GM18505 (cell line): ENCODE data around the gene TMEM259.

Experiments
- ATAC-seq: cut with Tn5 transposase; IDR thresholded peaks from one replicate; pipeline ENCODE4 v1.9.1; 2021; ENCODE audit not compliant: unreplicated experiment
- POLR2A ChIP-seq: IDR thresholded peaks from 4 replicates; pipeline ENCODE4 v1.6.1; 2011; ENCODE audit warnings: borderline replicate concordance; ENCODE audit not compliant: insufficient read depth, insufficient read length; ENCODE audit errors: extremely low read depth

Gene TMEM259

GRCh38 chr19:992670-993055 is 28.3 kb downstream of the TMEM259 start:
- no peak for TF ChIP-seq POLR2A
- no peak for ATAC-seq

GRCh38 chr19:991932-992669 is 28.8 kb downstream of the TMEM259 start:
- no peak for ATAC-seq
- TF ChIP-seq POLR2A: no peak

DNA sequence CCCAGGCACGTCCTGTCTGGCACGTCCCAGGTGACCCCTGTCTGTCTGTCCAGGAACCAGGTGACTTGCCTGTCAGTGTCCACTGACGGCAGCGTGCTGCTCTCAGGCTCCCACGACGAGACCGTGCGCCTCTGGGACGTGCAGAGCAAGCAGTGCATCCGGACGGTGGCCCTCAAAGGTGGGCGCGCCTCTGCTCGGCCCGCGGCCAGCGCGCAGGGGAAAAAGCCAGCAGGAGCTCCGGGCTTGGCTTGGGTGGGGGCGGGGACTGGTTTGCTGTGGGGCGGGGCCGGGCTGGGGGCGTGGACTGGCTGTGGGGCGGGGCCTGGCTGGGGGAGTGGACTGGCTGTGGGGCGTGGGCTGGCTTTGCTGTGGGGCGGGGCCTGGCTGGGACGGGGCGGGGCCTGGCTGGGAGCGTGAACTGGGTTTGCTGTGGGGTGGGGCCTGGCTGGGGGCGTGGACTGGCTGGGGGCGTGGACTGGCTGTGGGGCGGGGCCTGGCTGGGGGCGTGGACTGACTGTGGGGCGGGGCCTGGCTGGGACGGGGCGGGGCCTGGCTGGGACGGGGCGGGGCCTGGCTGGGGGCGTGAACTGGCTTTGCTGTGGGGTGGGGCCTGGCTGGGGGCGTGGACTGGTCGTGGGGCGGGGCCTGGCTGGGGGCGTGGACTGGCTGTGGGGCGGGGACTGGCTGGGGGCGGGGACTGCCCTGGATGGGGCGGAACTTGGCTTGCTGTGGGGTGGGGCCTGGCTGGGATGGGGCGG is 29.6 kb downstream of the TMEM259 start:
- no peak for TF ChIP-seq POLR2A
- no peak for ATAC-seq

GRCh38 chr19:990746-991145 is 30.2 kb downstream of the TMEM259 start:
- no peak for TF ChIP-seq POLR2A
- ATAC-seq: no peak

- no peak for TF ChIP-seq POLR2A
- no peak for ATAC-seq
Measured at GRCh38 chr19:990119-990571, 30.8 kb downstream of the TMEM259 start.

DNA sequence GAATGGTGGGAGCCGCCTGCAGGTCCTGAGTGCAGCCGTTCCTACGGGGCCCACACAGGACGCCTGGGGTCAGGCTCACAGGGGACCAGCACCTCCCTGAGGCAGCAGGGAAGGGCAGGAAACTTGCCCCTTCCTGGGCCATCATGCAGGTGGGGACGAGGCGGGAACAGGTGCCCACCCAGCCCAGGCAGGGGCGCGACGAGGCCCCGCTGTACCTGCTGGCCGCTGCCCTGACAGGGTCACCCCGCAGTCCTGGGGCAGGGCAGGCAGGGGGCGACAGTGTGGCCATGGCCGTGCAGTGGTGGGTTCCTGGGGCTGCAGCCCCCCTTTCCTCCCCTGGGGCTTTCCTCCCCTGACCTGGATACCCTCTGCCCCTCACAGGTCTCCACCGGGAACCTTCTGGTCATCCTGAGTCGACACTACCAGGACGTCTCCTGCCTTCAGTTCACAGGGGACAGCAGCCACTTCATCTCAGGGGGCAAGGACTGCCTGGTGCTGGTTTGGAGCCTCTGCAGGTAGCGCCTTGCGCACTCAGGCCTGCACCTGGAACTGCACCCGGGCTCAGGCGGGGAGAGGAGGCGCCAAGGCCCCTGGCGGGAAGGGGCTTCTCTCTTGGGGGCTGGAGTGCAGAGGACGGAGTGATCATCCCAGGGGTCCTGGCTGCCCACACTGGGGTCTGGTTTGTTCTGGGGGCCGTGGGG is 31.4 kb downstream of the TMEM259 start:
- TF ChIP-seq POLR2A: no peak
- ATAC-seq: no peak

GRCh38 chr19:988510-988909 is 32.4 kb downstream of the TMEM259 start:
- no peak for ATAC-seq
- no peak for TF ChIP-seq POLR2A

DNA sequence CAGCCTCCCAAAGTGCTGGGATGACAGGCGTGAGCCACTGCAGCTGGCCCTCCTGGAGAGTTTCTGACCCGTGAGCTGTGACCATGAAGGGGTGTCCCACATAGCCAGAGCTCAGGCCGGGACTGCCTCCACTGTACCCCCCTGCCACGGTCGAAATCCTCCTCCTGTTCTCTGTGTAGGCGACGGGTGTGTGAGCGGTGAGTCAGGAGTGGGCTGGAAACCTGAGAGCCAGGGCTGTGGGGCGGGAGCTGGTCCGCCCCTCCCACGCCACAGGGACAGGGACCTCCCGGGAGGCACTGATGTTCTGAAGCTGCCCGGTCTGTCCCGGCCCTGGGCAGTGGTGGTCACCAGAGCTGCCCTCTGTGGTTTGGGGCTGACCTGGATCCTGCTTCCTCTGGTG is 32.8 kb downstream of the TMEM259 start:
- TF ChIP-seq POLR2A: no peak
- no peak for ATAC-seq

DNA sequence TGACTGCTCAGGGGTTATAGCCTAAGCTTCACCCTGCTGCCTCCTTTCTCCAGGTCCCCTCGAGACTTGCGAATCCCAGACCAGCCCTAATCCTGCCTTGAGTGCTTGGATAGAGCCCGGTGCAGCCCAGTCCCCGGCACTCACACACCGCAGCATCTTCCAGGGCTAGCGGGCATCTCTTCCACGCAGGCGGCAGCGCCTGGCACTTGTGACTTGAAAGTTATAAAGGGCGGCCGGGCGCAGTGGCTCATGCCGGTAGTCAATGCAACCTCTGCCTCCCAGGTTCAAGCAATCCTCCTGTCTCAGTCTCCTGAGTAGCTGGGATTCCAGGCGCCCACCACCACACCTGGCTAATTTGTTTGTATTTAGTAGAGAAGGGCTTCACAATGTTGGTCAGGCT is 34.8 kb downstream of the TMEM259 start:
- no peak for ATAC-seq
- no peak for TF ChIP-seq POLR2A

GRCh38 chr19:984165-984967 is 36.6 kb downstream of the TMEM259 start, which contains the start of gene WDR18:
Gene WDR18, plus strand, starts transcription at chr19:984345. Its CDS starts 9 bp downstream, at chr19:984354.
- TF ChIP-seq POLR2A: peak; percentile 68
- peak; percentile 74 for ATAC-seq

- peak; percentile 48 for ATAC-seq
- TF ChIP-seq POLR2A: no peak
Measured at GRCh38 chr19:982567-983170, 38.3 kb downstream of the TMEM259 start.
